HEK293T (cell line): ENCODE results near the gene PRSS27.

ENCODE experiments used
- CTCF ChIA-PET: fragments of 350-600 bp; formaldehyde crosslinking; extraction: SDS; loops from one replicate; lab custom pipeline; 2021; ENCODE audit warnings: antibody characterized with exemption, inconsistent platforms; lab: Yijun Ruan, JAX
- POLR2A ChIA-PET: fragments of 350-600 bp; formaldehyde crosslinking; extraction: SDS; loops from one replicate; lab custom pipeline; 2020; ENCODE audit warnings: antibody characterized with exemption, inconsistent platforms; lab: Yijun Ruan, JAX
- DNase-seq: peaks from one replicate; pipeline ENCODE4 v3.0.0; 2012; ENCODE audit warnings: mixed read lengths; ENCODE audit errors: extremely low spot score
- ARNT ChIP-seq: fragments of 450-650 bp; IDR thresholded peaks from 2 replicates; pipeline ENCODE4 v1.6.1; 2017; ENCODE audit warnings: mild to moderate bottlenecking
- BHLHE40 ChIP-seq: fragments of 450-650 bp; IDR thresholded peaks from 2 replicates; pipeline ENCODE4 v1.6.1; 2016; ENCODE audit warnings: mild to moderate bottlenecking, moderate library complexity, borderline replicate concordance
- CTBP1 ChIP-seq: fragments of 450-650 bp; IDR thresholded peaks from 2 replicates; pipeline ENCODE4 v1.6.1; 2016; ENCODE audit warnings: borderline replicate concordance
- ELF4 ChIP-seq: fragments of 450-650 bp; IDR thresholded peaks from 2 replicates; pipeline ENCODE4 v1.6.1; 2017; ENCODE audit warnings: antibody characterized with exemption
- FOXA1 ChIP-seq: fragments of 450-650 bp; IDR thresholded peaks from 2 replicates; pipeline ENCODE4 v1.6.1; 2016; ENCODE audit warnings: mild to moderate bottlenecking
- FOXK2 ChIP-seq: fragments of 450-650 bp; IDR thresholded peaks from 2 replicates; pipeline ENCODE4 v1.6.1; 2016; ENCODE audit warnings: mild to moderate bottlenecking
- FOXM1 ChIP-seq: fragments of 450-650 bp; IDR thresholded peaks from 2 replicates; pipeline ENCODE4 v1.6.1; 2017; ENCODE audit warnings: mild to moderate bottlenecking, borderline replicate concordance
- HDGF ChIP-seq: fragments of 450-650 bp; IDR thresholded peaks from 2 replicates; pipeline ENCODE4 v1.6.1; 2017; ENCODE audit warnings: antibody characterized with exemption, borderline replicate concordance
- L3MBTL2 ChIP-seq: fragments of 450-650 bp; conservative IDR thresholded peaks from 2 replicates; pipeline ENCODE4 v1.6.1; 2016; ENCODE audit warnings: mild to moderate bottlenecking
- LEF1 ChIP-seq: fragments of 450-650 bp; IDR thresholded peaks from 2 replicates; pipeline ENCODE4 v1.6.1; 2017; ENCODE audit warnings: mild to moderate bottlenecking, borderline replicate concordance
- NFRKB ChIP-seq: fragments of 450-650 bp; IDR thresholded peaks from 2 replicates; pipeline ENCODE4 v1.6.1; 2016; ENCODE audit warnings: mild to moderate bottlenecking, moderate library complexity
- PKNOX1 ChIP-seq: fragments of 450-650 bp; IDR thresholded peaks from 2 replicates; pipeline ENCODE4 v1.6.1; 2016
- SP1 ChIP-seq: fragments of 450-650 bp; IDR thresholded peaks from 2 replicates; pipeline ENCODE4 v1.6.1; 2017
- SUZ12 ChIP-seq: fragments of 450-650 bp; IDR thresholded peaks from 2 replicates; pipeline ENCODE4 v1.6.1; 2016; ENCODE audit warnings: mild to moderate bottlenecking
- TARDBP ChIP-seq: fragments of 450-650 bp; IDR thresholded peaks from 2 replicates; pipeline ENCODE4 v1.6.1; 2016
- ZNF384 ChIP-seq: fragments of 450-650 bp; IDR thresholded peaks from 2 replicates; pipeline ENCODE4 v1.6.1; 2016

Gene PRSS27

GRCh38 chr16:2752850-2753732, 33.1 kb upstream of the PRSS27 start:
- peak; percentile 84 for DNase-seq
- TF ChIP-seq LEF1 (no peak), FOXM1 (peak; percentile 59; the same call in 1 of the 2 replicates)
- ChIA-PET CTCF (interaction anchor here (0.7 kb wide), 1 partner anchor 17 kb away, joined by 3 read pairs; no protein-coding TSS in a partner anchor), POLR2A (interaction anchor here (0.6 to 4.3 kb wide), 18 partner anchors 10 to 158 kb away, joined by 3 to 48 read pairs (median 4); partner anchors contain the start of genes ELOB, FLYWCH2 and KCTD5)

- CTCF ChIA-PET = no interaction called here
- DNase-seq = peak; percentile 94
- TF ChIP-seq ARNT = 0 out of 2 replicates have a peak, but pooled peaks have one; percentile 10
- peak; percentile 96 for TF ChIP-seq L3MBTL2
- peak; percentile 73 for TF ChIP-seq NFRKB
- TF ChIP-seq LEF1 = peak; percentile 59; the same call in 1 of the 2 replicates
- TF ChIP-seq TARDBP = no peak
- POLR2A ChIA-PET = interaction anchor here (0.6 to 4.3 kb wide), 19 partner anchors 11 to 159 kb away, joined by 3 to 48 read pairs (median 4); partner anchors contain the start of genes ELOB, FLYWCH2, KCTD5 and PRSS27
Measured at GRCh38 chr16:2752035-2752849, 32.2 kb upstream of the PRSS27 start, which contains the start of gene SRRM2. TSS of gene SRRM2 (plus strand) at chr16:2752638. CDS start at chr16:2756365, 3,727 bp downstream.

GRCh38 chr16:2751577-2752034, 31.6 kb upstream of the PRSS27 start:
- CTCF ChIA-PET = no interaction called here

GRCh38 chr16:2749936-2750335, 29.9 kb upstream of the PRSS27 start:
- ChIA-PET CTCF (no interaction called here), POLR2A (interaction anchor here (1.2 kb wide), 1 partner anchor 10 kb away, joined by 4 read pairs; no protein-coding TSS in a partner anchor)
- no peak for TF ChIP-seq FOXM1
- no peak for TF ChIP-seq FOXK2
- TF ChIP-seq FOXA1 = no peak
- no peak for TF ChIP-seq BHLHE40
- no peak for DNase-seq

More at GRCh38 chr16:2751577-2752034, 31.6 kb upstream of the PRSS27 start:
- POLR2A ChIA-PET = interaction anchor here (0.6 to 4.3 kb wide), 15 partner anchors 11 to 70 kb away, joined by 3 to 48 read pairs (median 4); partner anchors contain the start of genes ELOB, KCTD5, PRSS27 and PRSS41
- TF ChIP-seq ZNF384 = no peak
- TF ChIP-seq SUZ12 = no peak
- TF ChIP-seq ARNT = no peak
- no peak for TF ChIP-seq HDGF
- TF ChIP-seq FOXK2 = no peak
- TF ChIP-seq L3MBTL2 = no peak
- no peak for TF ChIP-seq BHLHE40
- no peak for TF ChIP-seq ELF4
- no peak for TF ChIP-seq FOXA1
- TF ChIP-seq NFRKB = no peak
- TF ChIP-seq TARDBP = no peak
- TF ChIP-seq FOXM1 = no peak
- no peak for TF ChIP-seq PKNOX1
- TF ChIP-seq LEF1 = no peak
- TF ChIP-seq SP1 = no peak
- TF ChIP-seq CTBP1 = no peak
- peak; percentile 84 for DNase-seq

GRCh38 chr16:2749476-2749875, 29.5 kb upstream of the PRSS27 start:
- no peak for TF ChIP-seq FOXK2
- ChIA-PET CTCF (no interaction called here), POLR2A (interaction anchor here (1.2 kb wide), 1 partner anchor 10 kb away, joined by 4 read pairs; no protein-coding TSS in a partner anchor)
- no peak for DNase-seq

GRCh38 chr16:2748757-2749455, 28.9 kb upstream of the PRSS27 start:
- POLR2A ChIA-PET = interaction anchor here (1.2 kb wide), 1 partner anchor 9 kb away, joined by 4 read pairs; no protein-coding TSS in a partner anchor
- no peak for DNase-seq
- CTCF ChIA-PET = no interaction called here
- TF ChIP-seq L3MBTL2 (no peak), TARDBP (no peak), FOXM1 (no peak), ZNF384 (no peak), HDGF (no peak), CTBP1 (no peak), PKNOX1 (no peak), NFRKB (no peak), SP1 (no peak), ELF4 (no peak), FOXK2 (no peak), FOXA1 (no peak), SUZ12 (no peak), BHLHE40 (no peak), LEF1 (no peak), ARNT (no peak)
